Astrocyte of the cerebellum (primary cell): Measurements from ENCODE around the gene KANSL1.

Source experiments
- DNase-seq: peaks from one replicate; pipeline ENCODE4 v3.0.0-alpha.2; 2011; ENCODE audit warnings: low read depth
- H3K4me3 ChIP-seq: 2 replicates; pipeline ENCODE4 v1.5.1; 2011; ENCODE audit warnings: mild to moderate bottlenecking, low read depth, low read length, moderate library complexity
- in situ Hi-C: cut with HindIII; loops from 2 replicates; pipeline ENCODE4 v1.10.0; 2017; ENCODE audit warnings: low sequenced_read_pairs
- TF ChIP-seq, protein P1 (sequence below): IDR thresholded peaks from 2 replicates; pipeline ENCODE4 v1.5.1; 2012; ENCODE audit warnings: low read length, low read depth, moderate library complexity, mild to moderate bottlenecking; ENCODE audit errors: missing control alignments

Gene KANSL1

DNA sequence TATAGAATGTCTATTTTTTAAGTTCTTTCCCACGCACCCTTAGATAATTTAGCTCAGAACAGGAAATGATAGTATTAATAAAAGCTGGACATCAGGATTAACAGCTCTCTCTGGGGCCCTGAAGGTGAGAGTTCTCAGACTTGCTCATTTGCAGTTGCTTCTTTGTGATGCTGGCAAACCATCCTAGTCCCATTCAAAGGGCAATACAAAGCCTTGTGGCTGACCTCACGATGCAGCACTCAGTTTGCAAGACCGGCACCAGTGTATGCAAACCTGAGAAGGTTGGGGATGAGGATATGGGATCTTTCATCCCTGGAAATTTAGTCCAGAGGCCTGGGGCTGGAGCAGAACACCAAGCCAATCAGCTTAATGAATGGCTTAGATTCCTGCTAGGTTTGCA lies 164.9 kb downstream of the KANSL1 start:
- in situ Hi-C loops, result no loop called here
- H3K4me3 ChIP-seq, result no peak overlapping the region
- TF ChIP-seq, protein P1, sequence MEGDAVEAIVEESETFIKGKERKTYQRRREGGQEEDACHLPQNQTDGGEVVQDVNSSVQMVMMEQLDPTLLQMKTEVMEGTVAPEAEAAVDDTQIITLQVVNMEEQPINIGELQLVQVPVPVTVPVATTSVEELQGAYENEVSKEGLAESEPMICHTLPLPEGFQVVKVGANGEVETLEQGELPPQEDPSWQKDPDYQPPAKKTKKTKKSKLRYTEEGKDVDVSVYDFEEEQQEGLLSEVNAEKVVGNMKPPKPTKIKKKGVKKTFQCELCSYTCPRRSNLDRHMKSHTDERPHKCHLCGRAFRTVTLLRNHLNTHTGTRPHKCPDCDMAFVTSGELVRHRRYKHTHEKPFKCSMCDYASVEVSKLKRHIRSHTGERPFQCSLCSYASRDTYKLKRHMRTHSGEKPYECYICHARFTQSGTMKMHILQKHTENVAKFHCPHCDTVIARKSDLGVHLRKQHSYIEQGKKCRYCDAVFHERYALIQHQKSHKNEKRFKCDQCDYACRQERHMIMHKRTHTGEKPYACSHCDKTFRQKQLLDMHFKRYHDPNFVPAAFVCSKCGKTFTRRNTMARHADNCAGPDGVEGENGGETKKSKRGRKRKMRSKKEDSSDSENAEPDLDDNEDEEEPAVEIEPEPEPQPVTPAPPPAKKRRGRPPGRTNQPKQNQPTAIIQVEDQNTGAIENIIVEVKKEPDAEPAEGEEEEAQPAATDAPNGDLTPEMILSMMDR, result no peak
- no peak for DNase-seq

DNA sequence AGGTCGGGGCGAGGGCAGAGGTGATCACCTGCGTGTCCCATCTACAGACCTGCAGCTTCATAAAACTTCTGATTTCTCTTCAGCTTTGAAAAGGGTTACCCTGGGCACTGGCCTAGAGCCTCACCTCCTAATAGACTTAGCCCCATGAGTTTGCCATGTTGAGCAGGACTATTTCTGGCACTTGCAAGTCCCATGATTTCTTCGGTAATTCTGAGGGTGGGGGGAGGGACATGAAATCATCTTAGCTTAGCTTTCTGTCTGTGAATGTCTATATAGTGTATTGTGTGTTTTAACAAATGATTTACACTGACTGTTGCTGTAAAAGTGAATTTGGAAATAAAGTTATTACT lies 165.3 kb downstream of the KANSL1 start:
- no peak for DNase-seq
- in situ Hi-C loops, result no loop called here
- TF ChIP-seq, protein P1, result no peak
- H3K4me3 ChIP-seq, result no peak overlapping the region

DNA sequence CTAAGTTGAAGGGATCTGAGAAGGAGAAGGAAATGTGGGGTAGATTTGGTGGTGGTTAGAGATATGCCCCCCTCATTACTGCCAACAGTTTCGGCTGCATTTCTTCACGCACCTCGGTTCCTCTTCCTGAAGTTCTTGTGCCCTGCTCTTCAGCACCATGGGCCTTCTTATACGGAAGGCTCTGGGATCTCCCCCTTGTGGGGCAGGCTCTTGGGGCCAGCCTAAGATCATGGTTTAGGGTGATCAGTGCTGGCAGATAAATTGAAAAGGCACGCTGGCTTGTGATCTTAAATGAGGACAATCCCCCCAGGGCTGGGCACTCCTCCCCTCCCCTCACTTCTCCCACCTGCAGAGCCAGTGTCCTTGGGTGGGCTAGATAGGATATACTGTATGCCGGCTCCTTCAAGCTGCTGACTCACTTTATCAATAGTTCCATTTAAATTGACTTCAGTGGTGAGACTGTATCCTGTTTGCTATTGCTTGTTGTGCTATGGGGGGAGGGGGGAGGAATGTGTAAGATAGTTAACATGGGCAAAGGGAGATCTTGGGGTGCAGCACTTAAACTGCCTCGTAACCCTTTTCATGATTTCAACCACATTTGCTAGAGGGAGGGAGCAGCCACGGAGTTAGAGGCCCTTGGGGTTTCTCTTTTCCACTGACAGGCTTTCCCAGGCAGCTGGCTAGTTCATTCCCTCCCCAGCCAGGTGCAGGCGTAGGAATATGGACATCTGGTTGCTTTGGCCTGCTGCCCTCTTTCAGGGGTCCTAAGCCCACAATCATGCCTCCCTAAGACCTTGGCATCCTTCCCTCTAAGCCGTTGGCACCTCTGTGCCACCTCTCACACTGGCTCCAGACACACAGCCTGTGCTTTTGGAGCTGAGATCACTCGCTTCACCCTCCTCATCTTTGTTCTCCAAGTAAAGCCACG lies 165.9 kb downstream of the KANSL1 start:
- TF ChIP-seq, protein P1, result no peak
- in situ Hi-C loops, result no loop called here
- no peak for DNase-seq
- no peak overlapping the region for H3K4me3 ChIP-seq

DNA sequence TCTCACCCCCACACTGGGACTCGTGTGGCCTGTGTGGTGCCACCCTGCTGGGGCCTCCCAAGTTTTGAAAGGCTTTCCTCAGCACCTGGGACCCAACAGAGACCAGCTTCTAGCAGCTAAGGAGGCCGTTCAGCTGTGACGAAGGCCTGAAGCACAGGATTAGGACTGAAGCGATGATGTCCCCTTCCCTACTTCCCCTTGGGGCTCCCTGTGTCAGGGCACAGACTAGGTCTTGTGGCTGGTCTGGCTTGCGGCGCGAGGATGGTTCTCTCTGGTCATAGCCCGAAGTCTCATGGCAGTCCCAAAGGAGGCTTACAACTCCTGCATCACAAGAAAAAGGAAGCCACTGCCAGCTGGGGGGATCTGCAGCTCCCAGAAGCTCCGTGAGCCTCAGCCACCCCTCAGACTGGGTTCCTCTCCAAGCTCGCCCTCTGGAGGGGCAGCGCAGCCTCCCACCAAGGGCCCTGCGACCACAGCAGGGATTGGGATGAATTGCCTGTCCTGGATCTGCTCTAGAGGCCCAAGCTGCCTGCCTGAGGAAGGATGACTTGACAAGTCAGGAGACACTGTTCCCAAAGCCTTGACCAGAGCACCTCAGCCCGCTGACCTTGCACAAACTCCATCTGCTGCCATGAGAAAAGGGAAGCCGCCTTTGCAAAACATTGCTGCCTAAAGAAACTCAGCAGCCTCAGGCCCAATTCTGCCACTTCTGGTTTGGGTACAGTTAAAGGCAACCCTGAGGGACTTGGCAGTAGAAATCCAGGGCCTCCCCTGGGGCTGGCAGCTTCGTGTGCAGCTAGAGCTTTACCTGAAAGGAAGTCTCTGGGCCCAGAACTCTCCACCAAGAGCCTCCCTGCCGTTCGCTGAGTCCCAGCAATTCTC lies 166.8 kb downstream of the KANSL1 start:
- in situ Hi-C loops, result no loop called here
- TF ChIP-seq, protein P1, result no peak
- no peak for DNase-seq
- no peak overlapping the region for H3K4me3 ChIP-seq

DNA sequence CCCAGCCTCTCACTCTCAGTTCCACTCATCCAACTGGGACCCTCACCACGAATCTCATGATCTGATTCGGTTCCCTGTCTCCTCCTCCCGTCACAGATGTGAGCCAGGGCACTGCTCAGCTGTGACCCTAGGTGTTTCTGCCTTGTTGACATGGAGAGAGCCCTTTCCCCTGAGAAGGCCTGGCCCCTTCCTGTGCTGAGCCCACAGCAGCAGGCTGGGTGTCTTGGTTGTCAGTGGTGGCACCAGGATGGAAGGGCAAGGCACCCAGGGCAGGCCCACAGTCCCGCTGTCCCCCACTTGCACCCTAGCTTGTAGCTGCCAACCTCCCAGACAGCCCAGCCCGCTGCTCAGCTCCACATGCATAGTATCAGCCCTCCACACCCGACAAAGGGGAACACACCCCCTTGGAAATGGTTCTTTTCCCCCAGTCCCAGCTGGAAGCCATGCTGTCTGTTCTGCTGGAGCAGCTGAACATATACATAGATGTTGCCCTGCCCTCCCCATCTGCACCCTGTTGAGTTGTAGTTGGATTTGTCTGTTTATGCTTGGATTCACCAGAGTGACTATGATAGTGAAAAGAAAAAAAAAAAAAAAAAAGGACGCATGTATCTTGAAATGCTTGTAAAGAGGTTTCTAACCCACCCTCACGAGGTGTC lies 167.6 kb downstream of the KANSL1 start:
- no peak overlapping the region for H3K4me3 ChIP-seq
- in situ Hi-C loops, result no loop called here
- TF ChIP-seq, protein P1, result no peak
- DNase-seq, result no peak

DNA sequence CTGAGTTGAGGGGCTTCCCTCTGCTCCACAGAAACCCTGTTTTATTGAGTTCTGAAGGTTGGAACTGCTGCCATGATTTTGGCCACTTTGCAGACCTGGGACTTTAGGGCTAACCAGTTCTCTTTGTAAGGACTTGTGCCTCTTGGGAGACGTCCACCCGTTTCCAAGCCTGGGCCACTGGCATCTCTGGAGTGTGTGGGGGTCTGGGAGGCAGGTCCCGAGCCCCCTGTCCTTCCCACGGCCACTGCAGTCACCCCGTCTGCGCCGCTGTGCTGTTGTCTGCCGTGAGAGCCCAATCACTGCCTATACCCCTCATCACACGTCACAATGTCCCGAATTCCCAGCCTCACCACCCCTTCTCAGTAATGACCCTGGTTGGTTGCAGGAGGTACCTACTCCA lies 168.2 kb downstream of the KANSL1 start:
- in situ Hi-C loops, result no loop called here

More for the DNA sequence above, 168.2 kb downstream of the KANSL1 start:
- DNase-seq, result no peak
- H3K4me3 ChIP-seq, result no peak overlapping the region
- TF ChIP-seq, protein P1, result no peak
